CD4-positive, alpha-beta T cell treated with Interleukin-4 for 1 hour (primary cell): ENCODE results near the gene ATXN7L1.
"Not testable (repeated sequence)": the region's sequence is repeated elsewhere in the genome, so short reads cannot be mapped to it uniquely, and the experiment has no call there.

Source experiments
- DNase-seq, 2 donors: peaks; one replicate each; pipeline ENCODE4 v3.0.0-alpha.2; 2020 to 2022

The ATXN7L1 gene

GRCh38 chr7:105857009-105857952 is 19.1 kb downstream of the ATXN7L1 start:
- DNase-seq, result peak in 1 of 2 donors; percentile 37

- no peak for DNase-seq
These were observed 21.9 kb downstream of the ATXN7L1 start for GRCh38 chr7:105854498-105854897.

DNA sequence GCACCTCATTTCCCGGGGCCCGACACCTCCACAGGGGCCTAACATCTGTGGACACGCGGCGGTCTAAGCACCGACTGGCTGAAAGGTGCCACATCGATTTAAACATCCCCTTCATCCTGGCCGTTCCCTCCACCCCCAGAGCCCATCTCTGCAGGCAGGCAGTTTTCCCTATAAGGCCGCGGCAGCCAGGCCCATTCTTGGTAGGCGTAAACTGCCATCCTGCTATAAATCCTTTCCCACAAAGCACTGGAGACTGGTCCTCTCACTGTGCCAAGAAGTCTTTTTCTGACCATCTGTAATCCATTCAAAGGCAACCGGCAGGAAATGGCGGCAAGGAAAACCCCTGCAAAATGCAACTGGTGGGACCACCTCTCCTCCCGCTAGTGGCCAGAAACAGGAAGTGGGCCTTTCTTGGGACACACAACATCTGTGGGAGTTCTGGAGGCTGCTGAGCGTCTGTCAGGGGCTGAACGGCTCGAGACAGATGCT is 22.4 kb downstream of the ATXN7L1 start:
- no peak for DNase-seq

- DNase-seq, result no peak
These were observed 25.3 kb downstream of the ATXN7L1 start for GRCh38 chr7:105851064-105851463.

GRCh38 chr7:105849122-105849855 is 27.1 kb downstream of the ATXN7L1 start:
- peak; percentile 58 to 73 for DNase-seq

GRCh38 chr7:105846404-105846803 is 30.0 kb downstream of the ATXN7L1 start:
- DNase-seq, result no peak

- DNase-seq, result not testable (repeated sequence)
These were observed 31.7 kb downstream of the ATXN7L1 start for GRCh38 chr7:105844681-105845080.

GRCh38 chr7:105841866-105842265 is 34.5 kb downstream of the ATXN7L1 start:
- DNase-seq, result no peak

GRCh38 chr7:105840981-105841749 is 35.2 kb downstream of the ATXN7L1 start:
- DNase-seq, result no peak

DNA sequence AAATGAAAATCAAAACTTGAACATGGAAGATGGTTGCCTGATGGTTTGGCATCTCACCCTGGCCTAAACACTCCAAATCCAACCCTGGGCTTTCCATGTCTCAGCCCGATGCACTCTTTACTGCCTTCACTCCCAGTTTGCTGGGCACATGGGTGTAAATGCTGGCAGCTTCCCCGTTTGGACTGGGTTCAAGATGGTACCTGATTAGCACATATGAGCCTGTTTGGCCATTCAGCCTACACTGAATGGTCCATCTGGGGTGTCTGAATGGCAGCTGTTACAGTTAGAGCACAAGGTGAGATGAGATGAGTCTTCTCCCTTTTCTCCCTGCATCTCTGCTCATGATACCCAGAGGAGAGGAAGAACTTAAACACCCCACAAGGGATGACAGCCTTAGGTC is 37.1 kb downstream of the ATXN7L1 start:
- no peak for DNase-seq

DNA sequence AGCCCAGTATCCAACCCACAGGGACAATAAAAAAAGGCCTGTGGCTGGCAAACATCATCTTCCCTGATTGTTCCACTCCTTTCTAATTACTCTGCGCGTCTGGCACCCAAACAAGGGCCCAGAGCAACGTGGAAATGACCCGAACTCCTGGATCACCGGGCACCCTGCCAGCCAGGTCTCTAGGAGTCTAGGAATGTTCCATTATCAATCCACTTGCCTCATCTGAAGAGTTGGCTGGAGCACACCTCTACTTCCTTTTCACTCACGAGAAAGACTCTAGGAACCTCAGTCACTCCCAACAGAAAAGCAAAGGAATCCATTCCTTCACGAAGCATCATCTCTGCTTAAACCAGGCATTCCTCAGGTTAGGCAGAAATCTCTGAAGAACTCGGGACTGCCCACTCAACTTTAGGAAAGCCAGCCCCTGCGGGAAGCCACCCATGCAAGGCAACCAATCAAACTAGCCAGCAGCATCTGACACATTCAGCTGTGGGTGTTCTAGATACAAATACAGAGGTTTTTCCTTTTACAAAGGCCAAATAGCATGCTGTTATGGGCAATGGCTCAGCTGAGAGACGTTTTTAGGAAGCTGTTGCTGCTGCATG is 37.7 kb downstream of the ATXN7L1 start:
- DNase-seq, result no peak

DNA sequence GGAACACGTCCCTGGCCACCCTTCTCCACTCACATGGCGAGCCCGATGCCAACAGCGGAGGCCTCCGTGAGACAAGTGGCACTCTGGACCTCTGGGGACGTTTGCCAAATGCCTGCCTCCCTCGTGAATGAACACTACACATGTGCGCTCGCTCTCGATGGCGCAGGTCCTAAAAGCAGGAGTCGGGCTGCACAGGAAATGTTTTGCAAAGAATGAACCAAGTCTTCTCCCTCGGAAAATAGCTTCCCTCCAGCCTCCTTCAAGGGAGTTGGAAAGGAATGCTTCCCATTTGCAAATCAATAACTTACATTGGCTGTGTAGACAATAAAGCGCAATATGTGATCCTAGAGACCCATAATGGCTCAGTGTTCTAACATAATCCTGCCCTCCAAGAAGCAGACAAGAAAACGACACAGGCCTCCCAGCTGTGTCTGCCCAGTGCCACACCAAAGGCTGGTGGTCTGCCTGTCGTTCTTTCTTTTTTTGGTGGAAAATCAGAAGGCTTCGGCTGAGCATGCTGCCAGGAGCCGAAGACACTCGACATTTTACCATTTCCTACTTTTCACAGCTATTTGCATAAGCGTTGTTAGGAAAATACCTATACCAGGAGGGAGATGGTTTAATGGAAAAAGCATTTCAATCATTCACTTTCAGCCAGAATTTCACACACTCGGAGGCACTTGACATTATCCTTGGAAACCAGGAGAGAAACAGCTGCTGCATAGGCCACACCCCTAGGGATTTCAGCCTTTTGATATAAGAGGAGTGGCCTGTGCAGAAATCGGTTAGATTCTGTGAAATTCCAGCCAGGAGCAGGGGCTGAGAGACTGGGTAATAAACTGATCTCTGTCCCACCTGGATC is 38.4 kb downstream of the ATXN7L1 start:
- DNase-seq, result no peak

DNA sequence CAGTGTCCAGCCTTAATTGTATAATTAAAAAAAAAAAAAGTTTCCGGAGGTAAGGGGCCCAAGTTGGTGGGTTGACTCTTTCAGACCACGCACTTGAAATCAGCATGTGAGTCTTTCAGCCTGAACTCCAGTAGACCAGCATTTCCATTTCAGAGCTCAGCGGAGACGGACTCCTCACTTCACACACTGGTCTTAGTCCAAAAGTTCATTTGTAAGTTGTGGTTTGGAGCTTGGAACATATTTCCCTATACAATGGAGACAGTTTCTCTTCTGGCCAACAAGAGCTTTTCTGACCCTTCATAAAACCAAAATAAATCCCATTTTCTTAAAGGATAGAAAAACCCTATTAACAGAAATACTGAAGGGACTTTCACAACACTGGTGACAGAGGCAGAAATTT is 41.0 kb downstream of the ATXN7L1 start:
- DNase-seq, result no peak

DNA sequence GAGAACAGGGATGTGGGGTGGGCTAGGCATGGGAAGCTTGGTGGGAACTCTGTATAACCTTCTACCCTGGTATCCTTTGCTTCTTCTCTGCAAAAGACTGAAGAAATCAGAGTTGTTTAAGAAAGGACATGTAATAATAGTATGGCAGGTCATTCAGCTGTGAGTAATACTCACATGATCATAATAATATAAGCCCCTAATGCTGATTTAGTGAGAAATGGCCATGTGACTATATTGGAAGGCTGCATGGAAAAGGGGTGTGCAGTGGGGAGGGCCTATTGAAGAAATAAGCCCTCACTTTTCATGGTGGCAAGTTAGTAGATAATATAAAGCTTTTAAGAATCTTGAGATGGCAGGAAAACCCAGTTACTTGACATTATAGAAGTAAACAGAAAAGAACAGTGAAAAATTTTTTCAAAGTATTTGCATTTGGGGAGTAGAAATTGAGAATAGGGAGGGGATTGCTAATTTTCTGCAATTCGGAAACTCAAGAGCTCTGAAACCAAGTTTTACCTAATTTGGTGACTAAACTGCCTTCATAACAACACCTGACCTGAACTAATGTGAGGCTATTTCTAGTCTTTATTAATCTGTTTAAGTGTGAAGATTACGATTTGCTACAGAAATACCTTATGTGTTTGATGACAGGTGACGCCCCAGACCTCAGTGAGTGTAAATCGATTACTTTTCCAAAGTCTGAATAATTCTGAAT is 44.4 kb downstream of the ATXN7L1 start:
- no peak for DNase-seq

DNA sequence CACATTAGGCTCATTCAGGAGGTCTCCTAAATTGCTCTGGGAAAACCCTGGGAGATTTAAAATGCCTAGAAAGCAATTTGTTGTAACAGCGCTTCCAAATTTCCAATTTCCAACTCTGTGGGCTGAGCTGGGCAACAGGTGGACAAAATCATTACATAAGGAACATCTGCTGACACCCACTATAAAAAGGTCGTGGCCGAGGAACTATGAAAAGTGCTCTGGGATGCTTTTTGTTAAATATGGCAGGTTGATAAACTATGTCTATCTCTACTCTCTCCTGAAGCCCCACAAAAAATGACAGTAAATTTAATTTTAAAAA is 45.1 kb downstream of the ATXN7L1 start:
- no peak for DNase-seq

GRCh38 chr7:105830405-105831301 is 45.7 kb downstream of the ATXN7L1 start:
- DNase-seq, result no peak

DNA sequence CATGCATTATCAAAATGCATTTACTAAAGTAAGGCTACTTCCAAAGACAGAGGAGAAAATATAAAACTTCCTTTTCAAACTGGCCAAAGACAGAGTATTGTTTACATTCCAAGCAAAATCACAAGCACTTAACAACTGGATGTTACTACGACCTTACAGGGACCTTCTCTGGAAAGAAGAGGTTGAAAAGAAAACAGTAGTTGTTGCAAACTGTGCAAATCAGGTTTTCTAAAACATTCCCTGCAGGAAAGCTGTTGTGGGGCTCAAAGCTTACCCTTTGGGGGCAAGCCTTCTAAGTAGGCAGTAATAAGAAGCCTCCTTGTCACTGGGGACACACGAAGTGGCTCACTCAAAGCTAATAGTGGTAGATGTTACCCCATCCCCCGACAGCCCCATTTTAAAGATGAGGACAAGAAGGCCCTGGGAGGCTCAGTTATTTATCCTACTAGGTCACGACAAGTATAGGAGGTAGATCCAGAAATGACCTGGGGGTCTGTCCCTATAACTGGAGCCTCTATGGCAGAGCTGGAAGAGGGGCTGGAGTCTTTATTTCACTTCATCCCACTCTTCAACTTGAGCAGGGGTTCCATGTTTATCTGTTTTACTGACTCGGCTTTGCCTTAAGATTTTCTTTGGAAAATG is 46.6 kb downstream of the ATXN7L1 start:
- no peak for DNase-seq

- DNase-seq, result no peak
These were observed 48.3 kb downstream of the ATXN7L1 start for GRCh38 chr7:105828141-105828540.

DNA sequence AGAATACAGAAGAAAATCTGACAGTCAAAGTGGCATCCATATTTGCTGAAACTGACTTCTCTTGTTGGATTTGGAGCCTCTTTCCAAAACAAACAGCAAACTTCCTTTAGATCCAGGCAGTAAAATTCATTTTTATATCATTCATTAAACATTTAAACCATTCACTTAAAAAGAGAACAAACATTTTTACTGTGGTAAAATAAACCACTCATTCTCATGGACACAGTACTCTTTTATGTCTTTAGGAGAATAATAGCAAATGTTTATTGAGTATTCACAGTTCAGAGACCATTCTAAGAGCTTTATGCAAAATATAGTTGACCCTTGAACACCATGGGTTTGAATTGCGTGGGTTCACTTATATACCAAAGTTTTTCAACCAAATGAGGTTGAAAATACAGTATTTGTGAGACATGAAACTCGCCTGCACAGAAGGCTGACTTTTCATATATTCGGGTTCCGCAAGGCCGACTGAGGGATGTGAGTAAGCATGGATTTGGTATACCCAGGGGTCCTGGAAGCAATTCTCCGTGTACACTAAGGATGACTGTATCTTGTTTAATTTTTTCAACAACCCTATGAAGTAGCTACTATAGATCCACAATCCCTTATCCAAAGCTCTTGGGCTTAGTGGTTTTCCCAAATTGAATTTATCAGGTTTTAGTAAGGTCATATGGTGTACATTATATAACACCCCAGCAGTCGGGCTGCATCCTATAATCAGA is 49.1 kb downstream of the ATXN7L1 start:
- no peak for DNase-seq
